Fibroblast of lung (primary cell): ENCODE measurements around the gene ARHGEF19.

ENCODE experiments used
- EZH2 ChIP-seq: IDR thresholded peaks from 2 replicates; pipeline ENCODE4 v1.5.1; 2012; ENCODE audit warnings: low read length, control low read depth, mild to moderate bottlenecking; ENCODE audit errors: missing control alignments
- TF ChIP-seq, protein P1 (sequence below), 2 donors: IDR thresholded peaks in 1 of 2; conservative IDR thresholded peaks in 1 of 2; 1 replicate in 1 of 2; 2 replicates in 1 of 2; pipeline ENCODE4 v1.5.1; 2011 to 2012; ENCODE audit warnings: low read length in 2 of 2, control low read depth in 1 of 2, inconsistent platforms in 1 of 2, low read depth in 1 of 2, mild to moderate bottlenecking in 1 of 2

DNA sequence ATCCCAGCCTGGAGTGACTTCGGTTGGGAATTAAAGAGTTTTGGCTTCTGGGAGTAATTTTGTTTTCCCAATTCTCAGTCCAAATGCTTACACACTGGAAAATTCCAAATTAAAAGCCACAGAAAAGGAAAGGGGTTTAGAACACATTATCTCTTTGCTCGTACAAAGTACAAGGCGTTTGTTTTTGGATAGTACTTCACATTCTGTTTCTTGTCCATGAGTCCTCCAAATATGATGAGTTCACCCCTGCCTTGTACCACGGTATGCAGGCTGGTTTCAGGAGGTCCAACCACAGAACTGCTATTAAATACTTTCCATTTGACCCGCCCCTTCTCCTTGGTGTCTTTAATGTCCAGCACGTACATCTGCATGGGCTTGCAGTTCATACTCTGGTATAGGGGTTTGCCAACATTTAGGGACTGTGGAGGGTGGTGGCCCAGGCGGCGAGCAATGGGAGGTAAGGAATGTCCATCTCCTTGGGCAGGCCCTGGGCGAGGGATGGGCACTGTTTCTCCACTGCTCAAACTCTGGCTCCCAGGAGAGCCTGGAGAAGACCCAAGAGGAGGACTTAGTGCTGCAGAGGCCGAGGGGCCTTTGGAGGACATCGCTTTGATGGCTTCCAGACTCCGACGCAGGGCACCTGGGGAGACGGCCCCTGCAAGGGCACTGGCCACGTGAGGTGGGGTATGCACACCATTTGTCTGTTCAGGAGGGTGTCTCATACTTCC is 38.2 kb upstream of the ARHGEF19 start:
- TF ChIP-seq, protein P1, sequence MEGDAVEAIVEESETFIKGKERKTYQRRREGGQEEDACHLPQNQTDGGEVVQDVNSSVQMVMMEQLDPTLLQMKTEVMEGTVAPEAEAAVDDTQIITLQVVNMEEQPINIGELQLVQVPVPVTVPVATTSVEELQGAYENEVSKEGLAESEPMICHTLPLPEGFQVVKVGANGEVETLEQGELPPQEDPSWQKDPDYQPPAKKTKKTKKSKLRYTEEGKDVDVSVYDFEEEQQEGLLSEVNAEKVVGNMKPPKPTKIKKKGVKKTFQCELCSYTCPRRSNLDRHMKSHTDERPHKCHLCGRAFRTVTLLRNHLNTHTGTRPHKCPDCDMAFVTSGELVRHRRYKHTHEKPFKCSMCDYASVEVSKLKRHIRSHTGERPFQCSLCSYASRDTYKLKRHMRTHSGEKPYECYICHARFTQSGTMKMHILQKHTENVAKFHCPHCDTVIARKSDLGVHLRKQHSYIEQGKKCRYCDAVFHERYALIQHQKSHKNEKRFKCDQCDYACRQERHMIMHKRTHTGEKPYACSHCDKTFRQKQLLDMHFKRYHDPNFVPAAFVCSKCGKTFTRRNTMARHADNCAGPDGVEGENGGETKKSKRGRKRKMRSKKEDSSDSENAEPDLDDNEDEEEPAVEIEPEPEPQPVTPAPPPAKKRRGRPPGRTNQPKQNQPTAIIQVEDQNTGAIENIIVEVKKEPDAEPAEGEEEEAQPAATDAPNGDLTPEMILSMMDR (conservative IDR thresholded peaks at IDR 0.05 in 1 of 2, IDR thresholded peaks at IDR 0.05 in 1 of 2; ENCODE audit: low read depth in 1 of 2, low read length in 2 of 2) = no peak
- TF ChIP-seq EZH2 = no peak
